HL-60 (cell line): Measurements from ENCODE around the gene FLT4.

Experiments
- DNase-seq, 2 experiments: peaks; one replicate each; pipeline ENCODE4 v3.0.0-alpha.2; 2010 to 2020; ENCODE audit warnings: low read depth in 1 of 2, low spot score in 1 of 2
- H3K27ac ChIP-seq: fragments of 250-450 bp; sonication (Bioruptor Pico); replicated peaks from 2 replicates; pipeline ENCODE4 v1.5.1; 2020; ENCODE audit warnings: mild to moderate bottlenecking, moderate library complexity
- H3K27me3 ChIP-seq: fragments of 250-450 bp; sonication (Bioruptor Pico); 2 replicates; pipeline ENCODE4 v1.5.1; 2021; ENCODE audit warnings: mild to moderate bottlenecking, moderate library complexity; ENCODE audit not compliant: insufficient read depth, poor library complexity, severe bottlenecking
- H3K4me3 ChIP-seq: replicated peaks from 2 replicates; pipeline ENCODE4 v1.5.1; 2011; ENCODE audit warnings: mild to moderate bottlenecking, control low read depth, low read length; ENCODE audit not compliant: insufficient read depth
- GABPA ChIP-seq: IDR thresholded peaks from 2 replicates; pipeline ENCODE4 v1.6.1; 2012; ENCODE audit warnings: low read depth
- POLR2AphosphoS5 ChIP-seq: IDR thresholded peaks from 2 replicates; pipeline ENCODE4 v1.6.1; 2012; ENCODE audit warnings: low read depth
- SPI1 ChIP-seq: IDR thresholded peaks from 2 replicates; pipeline ENCODE4 v1.6.1; 2012; ENCODE audit warnings: low read depth, mild to moderate bottlenecking, borderline replicate concordance
- TF ChIP-seq, protein P1 (sequence below): IDR thresholded peaks from one replicate; pipeline ENCODE4 v1.5.1; 2011; ENCODE audit warnings: low read length, control low read depth, inconsistent platforms; ENCODE audit not compliant: insufficient read depth
- TF ChIP-seq, protein P2 (sequence below): IDR thresholded peaks from 2 replicates; pipeline ENCODE4 v1.6.1; 2012; ENCODE audit warnings: low read depth; ENCODE audit not compliant: insufficient replicate concordance

The FLT4 gene

DNA sequence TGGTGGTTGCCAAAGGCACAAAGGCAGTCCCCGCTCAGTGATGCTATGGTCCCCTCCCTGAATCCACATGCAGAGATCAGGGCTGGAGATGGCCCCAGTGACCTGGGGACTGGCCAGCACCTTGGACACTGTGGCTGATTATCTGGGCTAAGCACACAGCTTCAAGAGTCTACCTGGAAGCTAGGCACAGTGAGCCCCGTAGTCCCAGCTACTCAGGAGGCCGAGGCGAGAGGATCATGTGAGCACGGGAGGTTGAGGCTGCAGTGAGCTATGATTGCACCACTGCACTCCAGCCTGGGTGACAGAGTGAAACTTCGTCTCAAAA lies 49.8 kb downstream of the FLT4 start:
- no peak for DNase-seq
- Histone ChIP-seq H3K4me3 (no peak overlapping the region), H3K27me3 (no peaks in the 10 kb centered on the region), H3K27ac (no peak overlapping the region)
- TF ChIP-seq GABPA = no peak

DNA sequence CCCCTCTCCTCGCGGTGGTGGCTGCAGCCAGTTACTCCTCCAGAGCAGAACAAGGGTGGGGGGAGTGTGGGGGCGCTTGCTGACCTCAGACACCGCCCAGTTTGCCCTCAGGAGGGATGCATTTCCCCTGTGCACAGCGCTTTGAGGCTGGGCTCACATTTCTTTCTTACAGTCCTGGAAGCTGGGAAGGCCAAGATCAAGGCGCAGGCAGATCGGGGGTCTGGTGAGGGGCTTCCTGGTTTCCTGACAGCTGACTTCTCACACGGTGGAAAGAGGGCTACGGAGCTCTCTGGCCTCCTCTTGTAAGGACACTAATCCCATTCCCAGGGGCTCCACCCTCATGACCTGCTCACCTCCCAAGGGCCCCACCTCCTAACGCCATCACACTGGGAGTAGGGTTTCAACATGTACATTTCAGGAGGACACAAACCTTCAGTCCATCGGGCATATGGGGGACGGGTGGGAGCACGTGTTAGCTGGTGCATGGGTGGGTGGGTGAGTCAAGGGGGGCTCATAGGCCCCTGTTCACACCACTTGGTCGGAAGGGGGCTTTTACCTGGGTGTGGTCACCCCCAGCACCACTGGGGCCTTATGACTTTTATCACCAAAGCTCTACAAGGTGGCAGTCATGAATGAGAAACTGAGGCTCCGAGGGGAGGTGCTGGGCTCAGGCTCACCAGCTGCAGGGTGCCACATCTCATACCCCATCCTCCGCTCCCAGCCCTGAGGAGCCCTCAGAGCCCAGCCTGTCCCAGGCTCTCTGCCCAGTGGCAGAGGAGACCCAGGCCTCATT lies 50.4 kb downstream of the FLT4 start:
- DNase-seq = no peak
- TF ChIP-seq SPI1 = no peak
- no peak for TF ChIP-seq POLR2AphosphoS5
- TF ChIP-seq, protein P1, sequence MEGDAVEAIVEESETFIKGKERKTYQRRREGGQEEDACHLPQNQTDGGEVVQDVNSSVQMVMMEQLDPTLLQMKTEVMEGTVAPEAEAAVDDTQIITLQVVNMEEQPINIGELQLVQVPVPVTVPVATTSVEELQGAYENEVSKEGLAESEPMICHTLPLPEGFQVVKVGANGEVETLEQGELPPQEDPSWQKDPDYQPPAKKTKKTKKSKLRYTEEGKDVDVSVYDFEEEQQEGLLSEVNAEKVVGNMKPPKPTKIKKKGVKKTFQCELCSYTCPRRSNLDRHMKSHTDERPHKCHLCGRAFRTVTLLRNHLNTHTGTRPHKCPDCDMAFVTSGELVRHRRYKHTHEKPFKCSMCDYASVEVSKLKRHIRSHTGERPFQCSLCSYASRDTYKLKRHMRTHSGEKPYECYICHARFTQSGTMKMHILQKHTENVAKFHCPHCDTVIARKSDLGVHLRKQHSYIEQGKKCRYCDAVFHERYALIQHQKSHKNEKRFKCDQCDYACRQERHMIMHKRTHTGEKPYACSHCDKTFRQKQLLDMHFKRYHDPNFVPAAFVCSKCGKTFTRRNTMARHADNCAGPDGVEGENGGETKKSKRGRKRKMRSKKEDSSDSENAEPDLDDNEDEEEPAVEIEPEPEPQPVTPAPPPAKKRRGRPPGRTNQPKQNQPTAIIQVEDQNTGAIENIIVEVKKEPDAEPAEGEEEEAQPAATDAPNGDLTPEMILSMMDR = no peak
- TF ChIP-seq GABPA = no peak
- TF ChIP-seq, protein P2, sequence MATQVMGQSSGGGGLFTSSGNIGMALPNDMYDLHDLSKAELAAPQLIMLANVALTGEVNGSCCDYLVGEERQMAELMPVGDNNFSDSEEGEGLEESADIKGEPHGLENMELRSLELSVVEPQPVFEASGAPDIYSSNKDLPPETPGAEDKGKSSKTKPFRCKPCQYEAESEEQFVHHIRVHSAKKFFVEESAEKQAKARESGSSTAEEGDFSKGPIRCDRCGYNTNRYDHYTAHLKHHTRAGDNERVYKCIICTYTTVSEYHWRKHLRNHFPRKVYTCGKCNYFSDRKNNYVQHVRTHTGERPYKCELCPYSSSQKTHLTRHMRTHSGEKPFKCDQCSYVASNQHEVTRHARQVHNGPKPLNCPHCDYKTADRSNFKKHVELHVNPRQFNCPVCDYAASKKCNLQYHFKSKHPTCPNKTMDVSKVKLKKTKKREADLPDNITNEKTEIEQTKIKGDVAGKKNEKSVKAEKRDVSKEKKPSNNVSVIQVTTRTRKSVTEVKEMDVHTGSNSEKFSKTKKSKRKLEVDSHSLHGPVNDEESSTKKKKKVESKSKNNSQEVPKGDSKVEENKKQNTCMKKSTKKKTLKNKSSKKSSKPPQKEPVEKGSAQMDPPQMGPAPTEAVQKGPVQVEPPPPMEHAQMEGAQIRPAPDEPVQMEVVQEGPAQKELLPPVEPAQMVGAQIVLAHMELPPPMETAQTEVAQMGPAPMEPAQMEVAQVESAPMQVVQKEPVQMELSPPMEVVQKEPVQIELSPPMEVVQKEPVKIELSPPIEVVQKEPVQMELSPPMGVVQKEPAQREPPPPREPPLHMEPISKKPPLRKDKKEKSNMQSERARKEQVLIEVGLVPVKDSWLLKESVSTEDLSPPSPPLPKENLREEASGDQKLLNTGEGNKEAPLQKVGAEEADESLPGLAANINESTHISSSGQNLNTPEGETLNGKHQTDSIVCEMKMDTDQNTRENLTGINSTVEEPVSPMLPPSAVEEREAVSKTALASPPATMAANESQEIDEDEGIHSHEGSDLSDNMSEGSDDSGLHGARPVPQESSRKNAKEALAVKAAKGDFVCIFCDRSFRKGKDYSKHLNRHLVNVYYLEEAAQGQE = no peak
- Histone ChIP-seq H3K27ac (no peak overlapping the region), H3K27me3 (no peaks in the 10 kb centered on the region), H3K4me3 (no peak overlapping the region)

DNA sequence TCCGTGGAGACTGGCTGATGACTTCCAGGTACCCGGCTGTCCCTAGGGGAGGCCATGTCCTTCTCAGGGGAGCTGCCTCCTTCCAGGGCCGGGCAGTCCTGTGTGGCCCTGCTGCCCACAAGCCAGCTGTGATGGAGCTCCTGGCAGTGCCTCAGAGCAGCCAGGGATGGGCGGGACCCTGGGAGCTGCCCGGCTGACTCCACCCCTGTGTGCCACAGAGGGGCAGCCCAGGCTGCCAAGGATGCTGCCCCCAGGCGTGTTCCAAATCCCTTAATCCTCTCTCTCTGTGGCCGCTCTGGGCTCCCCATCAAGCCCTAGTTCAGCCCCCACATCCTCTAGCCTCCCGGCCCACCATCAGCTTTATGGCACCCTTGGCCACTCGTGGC lies 51.1 kb downstream of the FLT4 start:
- no peak overlapping the region for H3K27ac ChIP-seq
- DNase-seq = no peak
- no peaks in the 10 kb centered on the region for H3K27me3 ChIP-seq
- no peak overlapping the region for H3K4me3 ChIP-seq
- TF ChIP-seq SPI1 (no peak), GABPA (no peak)
- TF ChIP-seq, protein P2 = no peak

DNA sequence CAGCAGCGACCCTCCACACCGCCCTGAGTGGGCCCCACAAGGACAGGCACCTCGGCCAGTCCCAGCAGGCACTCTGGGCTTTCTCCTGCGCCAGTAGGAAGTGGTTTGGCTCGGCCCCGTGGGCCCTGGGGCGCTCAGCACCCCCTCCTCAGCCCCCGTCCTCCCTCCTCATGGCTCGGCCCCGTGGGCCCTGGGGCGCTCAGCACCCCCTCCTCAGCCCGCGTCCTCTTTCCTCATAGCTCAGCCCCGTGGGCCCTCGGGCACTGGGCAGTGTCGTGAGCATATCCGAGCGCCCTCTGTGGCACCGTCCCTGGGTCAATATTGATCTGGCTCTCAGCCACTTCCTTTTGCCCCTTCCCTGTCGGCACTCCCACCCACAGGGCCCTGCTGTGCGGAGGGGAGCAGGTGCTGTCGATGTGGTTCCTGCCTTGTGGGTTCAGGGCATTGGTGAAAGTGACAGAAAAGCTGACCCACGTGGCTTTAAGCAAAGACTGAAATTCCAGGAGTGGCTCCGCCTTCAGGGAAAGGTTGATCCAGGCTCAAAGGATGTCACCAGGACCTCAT lies 52.6 kb downstream of the FLT4 start:
- TF ChIP-seq SPI1 (no peak), POLR2AphosphoS5 (no peak), GABPA (no peak)
- TF ChIP-seq, protein P1 = no peak
- TF ChIP-seq, protein P2 = no peak
- Histone ChIP-seq H3K4me3 (no peak overlapping the region), H3K27ac (no peak overlapping the region), H3K27me3 (no peaks in the 10 kb centered on the region)
- DNase-seq = no peak
